Duodenal mucosa (tissue), 2 donors: ENCODE measurements around the gene ILF2.

Source experiments
- H3K27ac ChIP-seq: one replicate; pipeline ENCODE4 v1.7.0; 2013; ENCODE audit warnings: low read depth, low read length
- H3K27me3 ChIP-seq, 2 donors: one replicate each; pipeline ENCODE4 v1.7.0; 2013; ENCODE audit warnings: low read length in 2 of 2, control low read depth in 1 of 2; ENCODE audit not compliant: insufficient read depth in 2 of 2, control insufficient read depth in 1 of 2
- H3K36me3 ChIP-seq, 2 donors: one replicate each; pipeline ENCODE4 v1.7.0; 2013; ENCODE audit warnings: low read length in 2 of 2, control low read depth in 1 of 2; ENCODE audit not compliant: insufficient read depth in 2 of 2, control insufficient read depth in 1 of 2
- H3K4me1 ChIP-seq, 2 donors: one replicate each; pipeline ENCODE4 v1.7.0; 2013; ENCODE audit warnings: low read length in 2 of 2, control low read depth in 1 of 2; ENCODE audit not compliant: insufficient read depth in 2 of 2, control insufficient read depth in 1 of 2
- H3K4me3 ChIP-seq, 2 donors: one replicate each; pipeline ENCODE4 v1.7.0; 2013; ENCODE audit warnings: low read length in 2 of 2, low read depth in 1 of 2
- H3K9ac ChIP-seq, 2 donors: one replicate each; pipeline ENCODE4 v1.7.0; 2013; ENCODE audit warnings: low read length in 2 of 2, low read depth in 1 of 2
- H3K9me3 ChIP-seq, 2 donors: one replicate each; pipeline ENCODE4 v1.7.0; 2013; ENCODE audit warnings: low read length in 2 of 2, control low read depth in 1 of 2; ENCODE audit not compliant: control insufficient read depth in 1 of 2

Gene ILF2

DNA sequence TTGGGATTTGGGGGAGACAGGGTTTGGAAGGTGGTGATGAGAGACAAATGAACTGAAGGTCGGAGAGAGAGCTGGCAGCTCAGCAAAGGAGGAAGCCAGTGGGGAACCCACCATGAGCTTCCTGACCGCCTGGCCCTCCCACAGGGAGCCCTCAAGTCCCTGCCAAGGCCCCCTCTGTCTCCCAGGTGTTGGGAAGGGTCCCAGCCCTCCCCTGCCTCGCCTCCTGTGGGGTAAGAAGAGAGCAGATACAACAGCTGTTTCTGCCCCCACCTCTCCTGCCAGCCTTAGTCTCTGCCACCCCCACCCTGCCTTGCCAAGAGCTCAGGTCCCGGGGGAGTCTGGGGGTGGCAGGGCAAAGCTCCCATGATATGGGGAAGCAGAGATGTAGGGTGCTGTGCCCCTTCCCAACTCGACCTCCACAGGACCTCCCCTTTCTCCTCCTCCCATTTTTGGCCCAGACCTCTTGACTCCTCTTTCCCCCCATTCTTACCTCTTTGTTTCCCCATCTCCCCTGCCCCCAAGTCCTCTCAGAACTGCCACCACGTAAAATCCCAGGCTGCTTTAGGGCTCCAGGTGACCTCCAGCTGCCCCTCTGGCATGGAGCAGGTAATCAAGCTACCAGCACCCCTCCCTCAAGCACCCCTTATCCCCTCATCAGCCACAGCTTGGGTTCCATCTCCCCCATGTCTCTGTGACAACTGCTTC lies 42.0 kb downstream of the ILF2 start:
- H3K36me3 ChIP-seq = no peaks in the 10 kb centered on the region
- H3K4me3 ChIP-seq = no peak overlapping the region
- H3K9me3 ChIP-seq = no peaks in the 10 kb centered on the region
- H3K9ac ChIP-seq = no peak overlapping the region
- no peak overlapping the region for H3K27ac ChIP-seq
- H3K4me1 ChIP-seq = peaks cover 30 to 34% of the 10 kb centered on the region in 2 donors
- no peaks in the 10 kb centered on the region for H3K27me3 ChIP-seq

DNA sequence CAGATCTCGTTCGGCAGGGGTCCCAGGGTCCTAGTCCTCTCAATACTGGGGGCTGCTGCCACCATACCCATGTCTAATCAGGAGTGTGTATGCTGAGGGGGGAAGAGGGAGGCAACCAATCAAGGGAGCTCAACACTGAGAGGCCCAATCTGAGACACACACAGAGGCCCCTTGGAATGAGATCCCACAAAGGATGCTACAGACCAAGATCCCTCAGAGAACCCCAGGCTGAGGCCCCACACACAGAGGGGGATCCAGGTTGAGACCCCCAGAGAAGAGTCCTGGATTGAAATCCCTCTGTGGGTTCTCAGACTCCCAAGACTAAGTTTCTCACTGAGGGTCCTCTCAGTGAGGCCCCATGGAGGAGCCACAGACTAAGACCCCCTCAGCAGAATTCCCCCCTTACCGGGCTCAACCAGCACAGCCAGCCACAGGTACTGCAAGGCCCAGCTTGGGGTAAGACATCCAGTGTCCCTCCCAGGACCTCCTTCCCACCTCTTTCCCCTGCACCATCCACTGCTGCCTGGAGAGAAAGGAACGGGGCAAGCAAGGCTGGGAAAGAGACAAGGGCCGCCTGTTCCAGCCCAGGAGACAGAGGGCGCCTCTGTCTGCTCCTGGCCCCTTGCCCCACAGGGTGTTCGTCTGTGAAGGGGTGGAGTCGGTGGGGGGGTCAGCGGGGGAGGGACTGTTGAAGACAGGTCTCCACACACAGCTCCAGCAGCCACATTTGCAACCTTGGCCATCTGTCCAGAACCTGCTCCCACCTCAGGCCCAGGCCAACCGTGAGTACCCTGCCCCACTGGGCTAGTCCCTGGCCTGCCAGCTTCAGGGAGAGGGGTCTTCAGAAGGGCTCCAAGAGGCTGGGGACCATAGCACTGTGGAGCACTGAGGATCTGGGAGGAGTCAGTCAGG lies 42.8 kb downstream of the ILF2 start, which contains the start of gene S100A1:
Gene S100A1 (plus strand): TSS at position 720 of the 912 bp plus-strand sequence. CDS start 2,088 bp downstream, outside the sequence.
- Histone ChIP-seq H3K27me3 (no peaks in the 10 kb centered on the region), H3K4me3 (peak within 1 kb of the TSS; percentile 63 to 76), H3K27ac (peak within 1 kb of the TSS; percentile 76), H3K9ac (peak within 1 kb of the TSS; percentile 76 to 83), H3K4me1 (peaks cover 23 to 26% of the 10 kb centered on the region in 2 donors), H3K9me3 (no peaks in the 10 kb centered on the region), H3K36me3 (no peaks in the 10 kb centered on the region)

DNA sequence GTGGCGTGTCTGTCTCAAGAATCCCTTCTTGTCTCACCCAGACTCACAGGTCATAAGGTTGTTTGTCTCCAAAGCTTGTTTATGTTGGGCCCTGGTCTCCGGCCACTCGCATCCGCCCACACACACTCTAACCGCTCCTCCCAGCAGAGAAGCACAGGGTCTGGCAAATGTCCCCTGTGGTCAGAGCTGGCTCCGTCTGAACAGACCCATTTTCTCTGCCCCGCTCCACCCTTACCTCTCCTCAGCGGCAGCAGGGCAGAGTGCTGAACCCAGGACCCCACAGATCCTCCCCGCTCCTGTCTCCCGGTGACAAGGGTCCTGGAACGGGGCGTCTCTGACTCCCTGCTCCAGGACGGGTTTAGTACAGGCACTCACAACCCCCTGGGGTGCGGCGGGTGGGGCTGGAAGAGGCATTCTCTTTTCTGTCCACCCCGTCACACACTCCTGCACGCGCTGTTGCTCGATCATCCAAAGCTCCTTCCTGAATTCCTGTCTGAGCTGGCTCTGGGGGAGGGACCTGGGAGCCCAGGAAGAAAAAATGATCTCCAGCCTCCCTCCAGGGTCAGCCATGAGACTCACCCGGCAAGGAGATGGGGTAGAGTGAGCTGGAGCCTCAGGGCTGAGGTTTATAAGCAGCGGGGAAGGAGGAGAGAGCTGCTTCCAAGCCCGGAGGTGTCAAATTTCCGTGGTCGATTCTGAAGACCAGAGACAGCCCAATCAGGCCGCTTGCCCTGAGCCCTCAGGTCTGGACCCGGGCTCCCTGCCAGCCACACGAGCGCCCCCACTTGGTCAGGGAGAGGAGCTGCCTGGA lies 43.7 kb downstream of the ILF2 start, which contains the start of gene S100A13:
Gene S100A13 (minus strand): TSS at position 602 of the 811 bp plus-strand sequence. CDS start 1,033 bp downstream, outside the sequence.
- Histone ChIP-seq H3K4me3 (peak within 1 kb of the TSS; percentile 63 to 76), H3K4me1 (peaks cover 23 to 26% of the 10 kb centered on the region in 2 donors), H3K9ac (peak within 1 kb of the TSS; percentile 76 to 83), H3K9me3 (no peaks in the 10 kb centered on the region), H3K36me3 (no peaks in the 10 kb centered on the region), H3K27me3 (no peaks in the 10 kb centered on the region), H3K27ac (peak within 1 kb of the TSS; percentile 76)

DNA sequence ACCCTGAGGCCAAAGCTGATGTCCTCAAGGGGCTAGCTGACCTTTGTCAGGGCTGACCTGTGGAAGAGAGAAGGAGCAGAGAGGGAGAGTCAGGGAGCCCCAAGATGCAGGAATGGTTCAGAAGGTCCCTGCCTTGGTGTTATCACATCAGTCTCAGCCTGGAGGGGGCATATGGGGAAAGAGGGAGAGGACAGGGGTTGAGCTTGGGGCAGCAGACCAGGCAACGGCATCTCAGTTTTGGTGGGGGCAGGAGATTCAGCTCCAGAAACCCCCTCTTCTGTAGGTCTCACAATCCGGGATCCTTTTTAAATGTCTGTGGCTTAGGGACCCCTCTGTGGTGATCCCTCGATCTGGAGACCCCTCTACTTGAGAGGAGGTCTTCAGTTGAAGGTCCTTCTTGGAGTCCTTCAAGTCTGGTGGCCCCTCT lies 44.3 kb downstream of the ILF2 start:
- Histone ChIP-seq H3K27ac (peak overlapping the region; percentile 76), H3K4me3 (peak overlapping the region; percentile 63 to 76), H3K9me3 (no peaks in the 10 kb centered on the region), H3K36me3 (no peaks in the 10 kb centered on the region), H3K27me3 (no peaks in the 10 kb centered on the region), H3K4me1 (peaks cover 22 to 24% of the 10 kb centered on the region in 2 donors), H3K9ac (peak overlapping the region; percentile 76 to 83)

DNA sequence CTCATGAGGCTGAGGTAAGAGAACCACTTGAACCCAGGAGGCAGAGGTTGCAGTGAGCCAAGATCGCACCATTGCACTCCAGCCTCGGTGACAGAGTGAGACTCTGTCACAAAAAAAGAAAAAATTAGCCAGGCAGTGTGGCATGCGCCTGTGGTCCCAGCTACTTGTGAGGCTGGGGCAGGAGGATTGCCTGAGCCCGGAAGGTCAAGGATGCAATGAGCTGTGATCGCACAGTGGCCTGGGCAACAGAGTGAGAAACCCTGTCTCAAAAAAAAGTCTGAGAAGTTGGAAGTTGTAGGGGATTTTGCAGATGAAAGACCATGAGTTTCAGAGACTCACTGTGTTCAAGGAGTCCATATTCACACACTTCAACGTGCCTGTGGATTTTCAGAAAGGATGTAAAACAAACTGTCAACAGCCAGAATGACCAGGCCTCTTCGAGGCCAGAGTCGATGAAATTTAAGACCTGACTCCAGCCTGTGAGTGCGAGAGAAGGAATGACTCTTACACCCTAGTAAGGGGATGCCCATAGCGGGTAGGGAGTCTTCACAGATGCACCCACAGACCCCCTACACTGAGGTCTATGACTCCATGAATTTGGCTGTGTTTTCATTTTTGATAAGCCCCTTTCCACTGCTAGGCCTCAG lies 45.7 kb downstream of the ILF2 start:
- H3K9ac ChIP-seq = no peak overlapping the region
- H3K4me3 ChIP-seq = no peak overlapping the region
- H3K36me3 ChIP-seq = no peaks in the 10 kb centered on the region
- no peak overlapping the region for H3K27ac ChIP-seq
- no peaks in the 10 kb centered on the region for H3K27me3 ChIP-seq
- H3K9me3 ChIP-seq = no peaks in the 10 kb centered on the region
- H3K4me1 ChIP-seq = peaks cover 12% of the 10 kb centered on the region in 2 donors

DNA sequence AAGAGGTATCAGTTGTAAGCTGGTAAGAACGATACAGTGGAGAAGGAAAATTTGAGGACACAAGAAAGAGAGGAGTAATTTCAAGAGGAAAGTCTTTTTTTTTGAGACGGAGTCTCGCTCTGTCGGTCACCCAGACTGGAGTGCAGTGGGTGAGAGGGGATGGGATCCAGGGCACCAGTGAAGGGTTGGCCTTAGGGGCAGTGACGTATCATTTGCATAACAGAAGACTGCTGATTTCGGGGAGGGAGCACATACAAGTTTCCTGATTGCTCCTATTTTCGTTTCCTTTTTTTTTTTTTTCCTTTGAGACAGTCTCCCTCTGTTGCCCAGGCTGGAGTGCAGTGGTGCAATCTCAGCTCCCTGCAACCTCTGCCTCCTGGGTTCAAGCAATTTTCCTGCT lies 47.7 kb downstream of the ILF2 start:
- Histone ChIP-seq H3K27me3 (no peaks in the 10 kb centered on the region), H3K9ac (no peak overlapping the region), H3K9me3 (no peaks in the 10 kb centered on the region), H3K27ac (no peak overlapping the region), H3K4me1 (peaks cover 12% of the 10 kb centered on the region in 2 donors), H3K4me3 (no peak overlapping the region), H3K36me3 (no peaks in the 10 kb centered on the region)

DNA sequence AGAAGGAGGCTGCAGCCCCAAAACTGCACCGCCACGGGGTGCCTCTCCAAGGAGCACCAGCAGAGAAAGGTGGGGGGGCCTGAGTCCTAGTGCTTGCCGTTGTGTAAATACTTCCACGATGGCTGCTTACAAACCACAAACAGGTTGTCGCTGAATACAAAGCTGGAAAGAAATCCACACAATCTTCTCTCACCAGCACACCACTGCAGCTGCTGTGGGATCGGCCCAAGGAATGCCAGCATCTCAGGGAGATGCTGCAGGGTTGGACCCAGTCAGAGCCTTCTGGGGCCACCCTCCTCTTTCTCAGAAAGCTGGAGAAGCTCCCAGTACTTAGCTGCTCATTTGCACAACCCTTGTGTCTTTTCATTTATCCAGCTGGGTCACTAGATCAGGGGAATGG lies 51.6 kb downstream of the ILF2 start:
- Histone ChIP-seq H3K4me3 (no peak overlapping the region), H3K36me3 (no peaks in the 10 kb centered on the region), H3K27me3 (no peaks in the 10 kb centered on the region), H3K4me1 (peaks cover 31 to 35% of the 10 kb centered on the region in 2 donors), H3K9me3 (no peaks in the 10 kb centered on the region), H3K9ac (no peak overlapping the region), H3K27ac (no peak overlapping the region)

DNA sequence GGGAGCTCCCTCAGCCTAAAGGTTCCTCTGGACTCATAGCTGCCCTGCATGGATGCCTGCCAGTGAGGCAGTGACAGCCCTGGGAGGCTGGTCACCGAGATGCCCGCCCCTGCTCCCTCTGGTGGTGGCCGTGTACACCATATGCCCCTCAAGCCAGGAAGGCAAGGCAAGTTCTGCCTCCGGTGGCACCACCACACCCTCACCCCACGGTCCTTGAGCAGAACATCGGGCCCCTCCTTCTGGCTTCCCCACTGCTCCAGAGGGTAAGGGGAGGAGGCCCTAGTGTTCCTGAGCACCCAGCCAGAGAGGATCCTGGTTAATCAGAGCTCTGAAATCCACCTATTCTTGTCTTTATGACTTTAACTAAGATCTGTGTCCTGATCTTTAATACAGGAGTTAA lies 53.1 kb downstream of the ILF2 start:
- H3K27ac ChIP-seq = peak overlapping the region; percentile 76

DNA sequence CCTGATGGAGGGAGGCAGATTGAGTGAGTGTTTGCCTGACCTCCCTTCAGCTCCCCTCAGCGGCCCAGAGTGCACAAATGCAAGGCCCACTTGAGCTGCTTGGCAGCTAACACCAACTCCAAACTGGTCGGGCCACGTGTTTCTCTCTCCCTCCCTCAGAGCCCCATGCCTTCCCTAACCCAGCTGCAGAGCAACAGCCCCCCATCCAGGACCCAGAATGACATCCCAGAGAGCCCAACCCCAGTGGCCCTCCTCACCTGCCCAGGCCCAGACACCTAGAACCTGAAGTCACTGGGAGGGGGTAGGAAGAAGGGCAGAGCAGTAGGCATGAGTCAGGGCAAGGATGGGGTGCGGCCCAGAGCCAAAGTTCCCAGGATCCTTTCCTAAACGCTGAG lies 53.9 kb downstream of the ILF2 start:
- peak overlapping the region; percentile 89 to 94 for H3K9ac ChIP-seq
- no peaks in the 10 kb centered on the region for H3K9me3 ChIP-seq
- H3K27ac ChIP-seq = peak overlapping the region; percentile 76
- H3K4me1 ChIP-seq = peaks cover 34 to 44% of the 10 kb centered on the region in 2 donors
- H3K36me3 ChIP-seq = no peaks in the 10 kb centered on the region
- H3K27me3 ChIP-seq = no peaks in the 10 kb centered on the region
- H3K4me3 ChIP-seq = peak overlapping the region; percentile 9 to 23

More for the DNA sequence above, 53.1 kb downstream of the ILF2 start:
- Histone ChIP-seq H3K9ac (peak overlapping the region; percentile 89 to 94), H3K4me3 (no peak overlapping the region), H3K9me3 (no peaks in the 10 kb centered on the region), H3K36me3 (no peaks in the 10 kb centered on the region), H3K4me1 (peaks cover 34 to 44% of the 10 kb centered on the region in 2 donors), H3K27me3 (no peaks in the 10 kb centered on the region)
